ENCODE measurements around the gene PHF11. TPM values are rescaled to one million over a fixed set of nuclear protein-coding genes. Genes with fewer than 3 reads are reported as not detected.

PHF11 gene
- total and polyA plus RNA-seq, 5 donors from 2014 or later = 101 to 134 (median 119) TPM

GRCh38 chr13:49546561-49546960, 50.8 kb downstream of the PHF11 start:
- peaks cover 0 to 4% (median 2%) of the 10 kb centered on the region in 4 donors for H3K4me1 Mint-ChIP-seq
- ATAC-seq (ENCODE audit: low read depth in 2 of 2) (no peak), DNase-seq (no peak)
- H3K4me3 Mint-ChIP-seq = no peak overlapping the region
- H3K27ac Mint-ChIP-seq = no peak overlapping the region
- Histone ChIP-seq H3K4me1 (ENCODE audit: control insufficient read depth, insufficient read depth, low read length, poor library complexity, severe bottlenecking) (no peaks in the 10 kb centered on the region), H3K27me3 (ENCODE audit: control insufficient read depth, insufficient read depth, low read length) (no peaks in the 10 kb centered on the region), H3K36me3 (ENCODE audit: control insufficient read depth, insufficient read depth, low read length) (peaks cover 60% of the 10 kb centered on the region), H3K27ac (ENCODE audit: insufficient read depth, low read length, poor library complexity, severe bottlenecking) (no peak overlapping the region), H3K9me3 (ENCODE audit: control insufficient read depth in 2 of 2, low read length in 2 of 2) (no peaks in the 10 kb centered on the region), H3K4me3 (ENCODE audit: low read depth, low read length) (no peak overlapping the region)
- no peaks in the 10 kb centered on the region for H3K9me3 Mint-ChIP-seq
- peaks cover 51% of the 10 kb centered on the region for H3K36me3 Mint-ChIP-seq
- no peaks in the 10 kb centered on the region for H3K27me3 Mint-ChIP-seq

- H3K36me3 ChIP-seq (ENCODE audit: control insufficient read depth, insufficient read depth, low read length) = peaks cover 63% of the 10 kb centered on the region
- H3K27ac Mint-ChIP-seq = no peak overlapping the region
- DNase-seq = no peak
- peaks cover 0 to 7% (median 2%) of the 10 kb centered on the region in 4 donors for H3K4me1 Mint-ChIP-seq
- H3K9me3 ChIP-seq (ENCODE audit: control insufficient read depth in 2 of 2, low read length in 2 of 2) = no peaks in the 10 kb centered on the region
- H3K27me3 ChIP-seq (ENCODE audit: control insufficient read depth, insufficient read depth, low read length) = no peaks in the 10 kb centered on the region
- no peak overlapping the region for H3K4me3 ChIP-seq (ENCODE audit: low read depth, low read length)
- H3K27ac ChIP-seq (ENCODE audit: insufficient read depth, low read length, poor library complexity, severe bottlenecking) = no peak overlapping the region
- H3K9me3 Mint-ChIP-seq = no peaks in the 10 kb centered on the region
- no peak for ATAC-seq (ENCODE audit: low read depth in 2 of 2)
- no peak overlapping the region for H3K4me3 Mint-ChIP-seq
- no peaks in the 10 kb centered on the region for H3K4me1 ChIP-seq (ENCODE audit: control insufficient read depth, insufficient read depth, low read length, poor library complexity, severe bottlenecking)
- no peaks in the 10 kb centered on the region for H3K27me3 Mint-ChIP-seq
- peaks cover 65% of the 10 kb centered on the region for H3K36me3 Mint-ChIP-seq
Observed at GRCh38 chr13:49549289-49549688, 53.5 kb downstream of the PHF11 start.

- no peaks in the 10 kb centered on the region for H3K27me3 Mint-ChIP-seq
- H3K4me1 Mint-ChIP-seq = peaks cover 0 to 7% (median under 1%) of the 10 kb centered on the region in 4 donors
- no peak overlapping the region for H3K4me3 ChIP-seq (ENCODE audit: low read depth, low read length)
- H3K27ac Mint-ChIP-seq = peak overlapping the region in 1 of 3 donors; percentile 56
- ATAC-seq (ENCODE audit: low read depth in 2 of 2) = no peak
- no peaks in the 10 kb centered on the region for H3K27me3 ChIP-seq (ENCODE audit: control insufficient read depth, insufficient read depth, low read length)
- H3K27ac ChIP-seq (ENCODE audit: insufficient read depth, low read length, poor library complexity, severe bottlenecking) = no peak overlapping the region
- peaks cover 66% of the 10 kb centered on the region for H3K36me3 Mint-ChIP-seq
- H3K4me1 ChIP-seq (ENCODE audit: control insufficient read depth, insufficient read depth, low read length, poor library complexity, severe bottlenecking) = no peaks in the 10 kb centered on the region
- no peak overlapping the region for H3K4me3 Mint-ChIP-seq
- no peaks in the 10 kb centered on the region for H3K9me3 ChIP-seq (ENCODE audit: control insufficient read depth in 2 of 2, low read length in 2 of 2)
- H3K9me3 Mint-ChIP-seq = no peaks in the 10 kb centered on the region
- H3K36me3 ChIP-seq (ENCODE audit: control insufficient read depth, insufficient read depth, low read length) = peaks cover 56% of the 10 kb centered on the region
- DNase-seq = no peak
Observed at GRCh38 chr13:49550942-49551644, 55.3 kb downstream of the PHF11 start.

GRCh38 chr13:49553888-49554287, 58.1 kb downstream of the PHF11 start:
- peaks cover 53% of the 10 kb centered on the region for H3K36me3 ChIP-seq (ENCODE audit: control insufficient read depth, insufficient read depth, low read length)
- peaks cover 60% of the 10 kb centered on the region for H3K36me3 Mint-ChIP-seq
- no peak for ATAC-seq (ENCODE audit: low read depth in 2 of 2)

GRCh38 chr13:49554387-49554786, 58.6 kb downstream of the PHF11 start:
- H3K4me1 Mint-ChIP-seq = peaks cover 0 to 4% (median 3%) of the 10 kb centered on the region in 4 donors
- H3K36me3 ChIP-seq (ENCODE audit: control insufficient read depth, insufficient read depth, low read length) = peaks cover 54% of the 10 kb centered on the region
- H3K27ac Mint-ChIP-seq = no peak overlapping the region
- H3K4me1 ChIP-seq (ENCODE audit: control insufficient read depth, insufficient read depth, low read length, poor library complexity, severe bottlenecking) = no peaks in the 10 kb centered on the region
- H3K36me3 Mint-ChIP-seq = peaks cover 60% of the 10 kb centered on the region
- no peak overlapping the region for H3K27ac ChIP-seq (ENCODE audit: insufficient read depth, low read length, poor library complexity, severe bottlenecking)
- H3K9me3 ChIP-seq (ENCODE audit: control insufficient read depth in 2 of 2, low read length in 2 of 2) = no peaks in the 10 kb centered on the region
- DNase-seq = no peak
- H3K4me3 Mint-ChIP-seq = no peak overlapping the region
- H3K9me3 Mint-ChIP-seq = no peaks in the 10 kb centered on the region
- no peak for ATAC-seq (ENCODE audit: low read depth in 2 of 2)
- H3K4me3 ChIP-seq (ENCODE audit: low read depth, low read length) = no peak overlapping the region
- H3K27me3 ChIP-seq (ENCODE audit: control insufficient read depth, insufficient read depth, low read length) = no peaks in the 10 kb centered on the region
- no peaks in the 10 kb centered on the region for H3K27me3 Mint-ChIP-seq

More at GRCh38 chr13:49553888-49554287, 58.1 kb downstream of the PHF11 start:
- H3K27ac Mint-ChIP-seq = no peak overlapping the region
- Histone ChIP-seq H3K9me3 (ENCODE audit: control insufficient read depth in 2 of 2, low read length in 2 of 2) (no peaks in the 10 kb centered on the region), H3K27me3 (ENCODE audit: control insufficient read depth, insufficient read depth, low read length) (no peaks in the 10 kb centered on the region), H3K4me3 (ENCODE audit: low read depth, low read length) (no peak overlapping the region), H3K27ac (ENCODE audit: insufficient read depth, low read length, poor library complexity, severe bottlenecking) (no peak overlapping the region), H3K4me1 (ENCODE audit: control insufficient read depth, insufficient read depth, low read length, poor library complexity, severe bottlenecking) (no peaks in the 10 kb centered on the region)
- no peak overlapping the region for H3K4me3 Mint-ChIP-seq
- H3K27me3 Mint-ChIP-seq = no peaks in the 10 kb centered on the region
- H3K4me1 Mint-ChIP-seq = peaks cover 0 to 4% (median 3%) of the 10 kb centered on the region in 4 donors
- no peaks in the 10 kb centered on the region for H3K9me3 Mint-ChIP-seq
- DNase-seq = no peak

- Histone ChIP-seq H3K27me3 (ENCODE audit: control insufficient read depth, insufficient read depth, low read length) (no peaks in the 10 kb centered on the region), H3K9me3 (ENCODE audit: control insufficient read depth in 2 of 2, low read length in 2 of 2) (no peaks in the 10 kb centered on the region), H3K27ac (ENCODE audit: insufficient read depth, low read length, poor library complexity, severe bottlenecking) (no peak overlapping the region), H3K4me3 (ENCODE audit: low read depth, low read length) (no peak overlapping the region), H3K4me1 (ENCODE audit: control insufficient read depth, insufficient read depth, low read length, poor library complexity, severe bottlenecking) (no peaks in the 10 kb centered on the region), H3K36me3 (ENCODE audit: control insufficient read depth, insufficient read depth, low read length) (peaks cover 39% of the 10 kb centered on the region)
- peaks cover 59% of the 10 kb centered on the region for H3K36me3 Mint-ChIP-seq
- no peaks in the 10 kb centered on the region for H3K27me3 Mint-ChIP-seq
- peaks cover 6 to 17% (median 14%) of the 10 kb centered on the region in 4 donors for H3K4me1 Mint-ChIP-seq
- no peak for ATAC-seq (ENCODE audit: low read depth in 2 of 2)
- no peak for DNase-seq
- H3K4me3 Mint-ChIP-seq = no peak overlapping the region
- H3K9me3 Mint-ChIP-seq = no peaks in the 10 kb centered on the region
- H3K27ac Mint-ChIP-seq = no peak overlapping the region
Observed at GRCh38 chr13:49559006-49559405, 63.3 kb downstream of the PHF11 start.

GRCh38 chr13:49560270-49561061, 64.7 kb downstream of the PHF11 start:
- Mint-ChIP-seq H3K36me3 (peaks cover 51% of the 10 kb centered on the region), H3K4me1 (peaks cover 6 to 17% (median 14%) of the 10 kb centered on the region in 4 donors), H3K27ac (peak overlapping the region in 1 of 3 donors; percentile 70), H3K9me3 (no peaks in the 10 kb centered on the region), H3K27me3 (no peaks in the 10 kb centered on the region), H3K4me3 (no peak overlapping the region)
- peak in 1 of 2 donors; percentile 45 for ATAC-seq (ENCODE audit: low read depth in 2 of 2)
- no peak overlapping the region for H3K4me3 ChIP-seq (ENCODE audit: low read depth, low read length)
- H3K4me1 ChIP-seq (ENCODE audit: control insufficient read depth, insufficient read depth, low read length, poor library complexity, severe bottlenecking) = no peaks in the 10 kb centered on the region
- H3K27me3 ChIP-seq (ENCODE audit: control insufficient read depth, insufficient read depth, low read length) = no peaks in the 10 kb centered on the region
- DNase-seq = no peak
- no peak overlapping the region for H3K27ac ChIP-seq (ENCODE audit: insufficient read depth, low read length, poor library complexity, severe bottlenecking)
- no peaks in the 10 kb centered on the region for H3K9me3 ChIP-seq (ENCODE audit: control insufficient read depth in 2 of 2, low read length in 2 of 2)
- peaks cover 36% of the 10 kb centered on the region for H3K36me3 ChIP-seq (ENCODE audit: control insufficient read depth, insufficient read depth, low read length)

Measured in CD4-positive, CD25-positive, alpha-beta regulatory T cell (primary cell).